ENCODE measurements around the gene GADD45GIP1.

Gene GADD45GIP1

GRCh38 chr19:12956446-12957388 is at the start of gene GADD45GIP1:
GADD45GIP1 (minus strand) TSS chr19:12957223; CDS start chr19:12957212, 11 bp downstream.
- peak; percentile 77 for DNase-seq (ENCODE audit: low read depth)

GRCh38 chr19:13005861-13006370 is 48.9 kb upstream of the GADD45GIP1 start:
- DNase-seq (ENCODE audit: low read depth): no peak

GRCh38 chr19:13005253-13005652 is 48.2 kb upstream of the GADD45GIP1 start:
- no peak for DNase-seq (ENCODE audit: low read depth)

- no peak for DNase-seq (ENCODE audit: low read depth)
These were observed 47.2 kb upstream of the GADD45GIP1 start for GRCh38 chr19:13004273-13004672.

GRCh38 chr19:13003081-13003480 is 46.1 kb upstream of the GADD45GIP1 start:
- no peak for DNase-seq (ENCODE audit: low read depth)

- DNase-seq (ENCODE audit: low read depth): peak; percentile 29
These were observed 45.3 kb upstream of the GADD45GIP1 start for GRCh38 chr19:13002166-13002898.

- DNase-seq (ENCODE audit: low read depth): no peak
These were observed 44.6 kb upstream of the GADD45GIP1 start for GRCh38 chr19:13001502-13002165.

GRCh38 chr19:13001166-13001501 is 44.1 kb upstream of the GADD45GIP1 start:
- no peak for DNase-seq (ENCODE audit: low read depth)

- DNase-seq (ENCODE audit: low read depth): no peak
These were observed 41.2 kb upstream of the GADD45GIP1 start for GRCh38 chr19:12997967-12998940.

GRCh38 chr19:12997179-12997966 is 40.4 kb upstream of the GADD45GIP1 start:
- DNase-seq (ENCODE audit: low read depth): no peak

- peak; percentile 45 for DNase-seq (ENCODE audit: low read depth)
These were observed 39.5 kb upstream of the GADD45GIP1 start for GRCh38 chr19:12996406-12997094.

GRCh38 chr19:12995596-12996405 is 38.8 kb upstream of the GADD45GIP1 start:
- DNase-seq (ENCODE audit: low read depth): peak; percentile 41

GRCh38 chr19:12994701-12995595 is 37.9 kb upstream of the GADD45GIP1 start, which contains the start of gene NFIX:
NFIX (plus strand) TSS chr19:12995475; CDS start chr19:12995838, 363 bp downstream.
- DNase-seq (ENCODE audit: low read depth): peak; percentile 56

GRCh38 chr19:12993562-12993961 is 36.5 kb upstream of the GADD45GIP1 start:
- DNase-seq (ENCODE audit: low read depth): no peak

- DNase-seq (ENCODE audit: low read depth): no peak
These were observed 35.7 kb upstream of the GADD45GIP1 start for GRCh38 chr19:12992729-12993128.

GRCh38 chr19:12991296-12991695 is 34.3 kb upstream of the GADD45GIP1 start:
- no peak for DNase-seq (ENCODE audit: low read depth)

GRCh38 chr19:12990853-12991252 is 33.8 kb upstream of the GADD45GIP1 start:
- DNase-seq (ENCODE audit: low read depth): no peak

- no peak for DNase-seq (ENCODE audit: low read depth)
These were observed 33.4 kb upstream of the GADD45GIP1 start for GRCh38 chr19:12990431-12990830.

Data from iris pigment epithelial cell (primary cell).